SK-N-SH (cell line): ENCODE measurements around the gene CARD6. TPM values are rescaled to one million over a fixed set of nuclear protein-coding genes. Genes with fewer than 3 reads are reported as not detected.

Source experiments
- CHD2 ChIP-seq: fragments of 150-350 bp; IDR thresholded peaks from 2 replicates; pipeline ENCODE4 v1.6.1; 2018; ENCODE audit warnings: low read length; ENCODE audit not compliant: partially characterized antibody
- CTCF ChIP-seq: fragments of 200-600 bp; sonication (generic); IDR thresholded peaks from 2 replicates; pipeline ENCODE4 v1.6.1; 2017; ENCODE audit warnings: antibody characterized with exemption, mild to moderate bottlenecking, moderate library complexity
- FOSL2 ChIP-seq: IDR thresholded peaks from 2 replicates; pipeline ENCODE4 v1.4.0; 2012; ENCODE audit warnings: low read depth, mild to moderate bottlenecking, moderate library complexity, borderline replicate concordance
- GATA2 ChIP-seq: sonication (generic); formaldehyde crosslinking; IDR thresholded peaks from 2 replicates; pipeline ENCODE4 v1.5.0; 2020; ENCODE audit warnings: mild to moderate bottlenecking, missing genetic modification reagents
- IRF3 ChIP-seq: fragments of 150-350 bp; IDR thresholded peaks from 2 replicates; pipeline ENCODE4 v1.6.1; 2016; ENCODE audit warnings: mild to moderate bottlenecking, low read depth, low read length
- NFIC ChIP-seq: IDR thresholded peaks from 2 replicates; pipeline ENCODE4 v1.4.0; 2012; ENCODE audit warnings: borderline replicate concordance
- NRF1 ChIP-seq: IDR thresholded peaks from 2 replicates; pipeline ENCODE4 v1.6.1; 2012; ENCODE audit warnings: low read depth, mild to moderate bottlenecking, low read length
- POLR2AphosphoS5 ChIP-seq: IDR thresholded peaks from 2 replicates; pipeline ENCODE4 v1.6.1; 2012; ENCODE audit warnings: low read depth, low read length
- RAD21 ChIP-seq: IDR thresholded peaks from 2 replicates; pipeline ENCODE4 v1.6.1; 2012; ENCODE audit warnings: mild to moderate bottlenecking, low read length
- RCOR1 ChIP-seq: fragments of 150-350 bp; IDR thresholded peaks from 2 replicates; pipeline ENCODE4 v1.6.1; 2017; ENCODE audit warnings: antibody characterized with exemption, low read length
- REST ChIP-seq: IDR thresholded peaks from 2 replicates; pipeline ENCODE4 v1.6.1; 2012; ENCODE audit warnings: mild to moderate bottlenecking, low read depth, low read length, moderate library complexity
- RFX5 ChIP-seq: IDR thresholded peaks from 2 replicates; pipeline ENCODE4 v1.6.1; 2012; ENCODE audit warnings: mild to moderate bottlenecking, improper control_type of control experiment, low read length
- TCF12 ChIP-seq: IDR thresholded peaks from 2 replicates; pipeline ENCODE4 v1.4.0; 2012
- TEAD4 ChIP-seq: IDR thresholded peaks from 2 replicates; pipeline ENCODE4 v1.4.0; 2012; ENCODE audit warnings: mild to moderate bottlenecking, borderline replicate concordance; ENCODE audit not compliant: insufficient read depth
- USF1 ChIP-seq: IDR thresholded peaks from 2 replicates; pipeline ENCODE4 v1.4.0; 2012; ENCODE audit warnings: low read depth, borderline replicate concordance
- USF2 ChIP-seq: fragments of 150-350 bp; IDR thresholded peaks from 2 replicates; pipeline ENCODE4 v1.6.1; 2017; ENCODE audit warnings: antibody characterized with exemption, low read length, low read depth, borderline replicate concordance
- ZBTB33 ChIP-seq: IDR thresholded peaks from 2 replicates; pipeline ENCODE4 v1.4.0; 2012; ENCODE audit warnings: low read depth, borderline replicate concordance
- polyA plus RNA-seq, 3 experiments: library from polyadenylated mRNA; depleted of rRNA; stranded (reverse); fragments of >200 nt; gene quantifications; 2 replicates each; pipeline ENCODE4 v1.2.3, GENCODE V29; 2012

Gene CARD6
- polyA plus RNA-seq, 1 of the 3 experiments (the other 2 are of a cell fraction) = 0.03 TPM

GRCh38 chr5:40909264-40909663 lies 68.1 kb downstream of the CARD6 start, which contains the start of gene C7 (continued):
- TF ChIP-seq TCF12 = peak; percentile 36; the same call in 1 of the 2 replicates
- peak; percentile 36 for TF ChIP-seq CHD2
- TF ChIP-seq RCOR1 = 0 out of 2 replicates have a peak, but pooled peaks have one; percentile 48
- no peak for TF ChIP-seq CTCF
- TF ChIP-seq USF2 = no peak
- TF ChIP-seq NFIC = no peak
- TF ChIP-seq RFX5 = no peak
- TF ChIP-seq RAD21 = peak; percentile 16; the same call in 1 of the 2 replicates
- peak; percentile 20; the same call in 1 of the 2 replicates for TF ChIP-seq POLR2AphosphoS5
- TF ChIP-seq IRF3 = no peak; the same call in 1 of the 2 replicates
- TF ChIP-seq NRF1 = no peak
- TF ChIP-seq USF1 = no peak
- no peak for TF ChIP-seq FOSL2
- no peak for TF ChIP-seq REST
- no peak for TF ChIP-seq TEAD4
- peak; percentile 37; the same call in 1 of the 2 replicates for TF ChIP-seq GATA2
- no peak for TF ChIP-seq ZBTB33
